Mucosa of rectum (tissue), 2 donors: ENCODE data around the gene PSMF1.

ENCODE experiments used
- H3K27ac ChIP-seq, 2 donors: one replicate each; pipeline ENCODE4 v1.7.0; 2013; ENCODE audit warnings: inconsistent platforms in 2 of 2, low read depth in 2 of 2, low read length in 2 of 2
- H3K27me3 ChIP-seq, 2 donors: one replicate each; pipeline ENCODE4 v1.7.0; 2013; ENCODE audit warnings: low read length in 2 of 2; ENCODE audit not compliant: control insufficient read depth in 2 of 2, insufficient read depth in 2 of 2
- H3K36me3 ChIP-seq, 2 donors: one replicate each; pipeline ENCODE4 v1.7.0; 2013; ENCODE audit warnings: low read length in 2 of 2; ENCODE audit not compliant: control insufficient read depth in 2 of 2, insufficient read depth in 2 of 2
- H3K4me1 ChIP-seq, 2 donors: one replicate each; pipeline ENCODE4 v1.7.0; 2013; ENCODE audit warnings: low read length in 2 of 2, mild to moderate bottlenecking in 1 of 2; ENCODE audit not compliant: control insufficient read depth in 2 of 2, insufficient read depth in 2 of 2
- H3K4me3 ChIP-seq, 2 donors: one replicate each; pipeline ENCODE4 v1.7.0; 2013; ENCODE audit warnings: low read length in 2 of 2
- H3K9ac ChIP-seq, 2 donors: one replicate each; pipeline ENCODE4 v1.7.0; 2013; ENCODE audit warnings: low read length in 2 of 2, low read depth in 1 of 2, mild to moderate bottlenecking in 1 of 2
- H3K9me3 ChIP-seq, 2 donors: one replicate each; pipeline ENCODE4 v1.7.0; 2013; ENCODE audit warnings: low read length in 2 of 2; ENCODE audit not compliant: control insufficient read depth in 2 of 2
- donor health status: healthy.
- donor health status: Normal muscosa, but diverticular disease.

PSMF1 gene

GRCh38 chr20:1118336-1119127 lies at the start of gene PSMF1:
Gene PSMF1, plus strand, starts transcription at chr20:1118602. Its CDS starts 172 bp downstream, at chr20:1118774.
- H3K36me3 ChIP-seq = peaks cover 0 to 6% of the 10 kb centered on the region in 2 donors
- no peaks in the 10 kb centered on the region for H3K9me3 ChIP-seq
- H3K9ac ChIP-seq = peak within 1 kb of the TSS; percentile 94 to 98
- H3K4me1 ChIP-seq = peaks cover 19 to 39% of the 10 kb centered on the region in 2 donors
- peak within 1 kb of the TSS; percentile 84 to 87 for H3K27ac ChIP-seq
- H3K4me3 ChIP-seq = peak within 1 kb of the TSS; percentile 98
- H3K27me3 ChIP-seq = no peaks in the 10 kb centered on the region

- Histone ChIP-seq H3K36me3 (no peaks in the 10 kb centered on the region), H3K27me3 (no peaks in the 10 kb centered on the region), H3K9me3 (no peaks in the 10 kb centered on the region), H3K27ac (no peak overlapping the region), H3K4me3 (no peak overlapping the region), H3K9ac (no peak overlapping the region), H3K4me1 (no peaks in the 10 kb centered on the region)
These were observed 46.1 kb upstream of the PSMF1 start for GRCh38 chr20:1072258-1072657.

GRCh38 chr20:1075616-1076015 lies 42.8 kb upstream of the PSMF1 start:
- no peak overlapping the region for H3K4me3 ChIP-seq
- no peaks in the 10 kb centered on the region for H3K36me3 ChIP-seq
- no peak overlapping the region for H3K9ac ChIP-seq
- H3K9me3 ChIP-seq = no peaks in the 10 kb centered on the region
- H3K27ac ChIP-seq = no peak overlapping the region
- H3K27me3 ChIP-seq = no peaks in the 10 kb centered on the region
- no peaks in the 10 kb centered on the region for H3K4me1 ChIP-seq

GRCh38 chr20:1081891-1082290 lies 36.5 kb upstream of the PSMF1 start:
- no peaks in the 10 kb centered on the region for H3K9me3 ChIP-seq
- H3K4me1 ChIP-seq = no peaks in the 10 kb centered on the region
- H3K4me3 ChIP-seq = no peak overlapping the region
- H3K27me3 ChIP-seq = no peaks in the 10 kb centered on the region
- H3K27ac ChIP-seq = no peak overlapping the region
- H3K9ac ChIP-seq = no peak overlapping the region
- no peaks in the 10 kb centered on the region for H3K36me3 ChIP-seq

GRCh38 chr20:1083431-1084080 lies 34.8 kb upstream of the PSMF1 start:
- Histone ChIP-seq H3K36me3 (no peaks in the 10 kb centered on the region), H3K27me3 (no peaks in the 10 kb centered on the region), H3K4me1 (no peaks in the 10 kb centered on the region), H3K4me3 (no peak overlapping the region), H3K27ac (no peak overlapping the region), H3K9ac (no peak overlapping the region), H3K9me3 (no peaks in the 10 kb centered on the region)

- H3K9ac ChIP-seq = no peak overlapping the region
- H3K4me1 ChIP-seq = no peaks in the 10 kb centered on the region
- H3K4me3 ChIP-seq = no peak overlapping the region
- H3K27me3 ChIP-seq = no peaks in the 10 kb centered on the region
- H3K36me3 ChIP-seq = no peaks in the 10 kb centered on the region
- H3K27ac ChIP-seq = no peak overlapping the region
- H3K9me3 ChIP-seq = no peaks in the 10 kb centered on the region
These were observed 32.7 kb upstream of the PSMF1 start for GRCh38 chr20:1085492-1086276.

GRCh38 chr20:1086277-1087213 lies 31.9 kb upstream of the PSMF1 start:
- H3K36me3 ChIP-seq = no peaks in the 10 kb centered on the region
- no peaks in the 10 kb centered on the region for H3K27me3 ChIP-seq
- H3K4me3 ChIP-seq = no peak overlapping the region
- no peak overlapping the region for H3K9ac ChIP-seq
- H3K4me1 ChIP-seq = no peaks in the 10 kb centered on the region
- no peaks in the 10 kb centered on the region for H3K9me3 ChIP-seq
- no peak overlapping the region for H3K27ac ChIP-seq

- Histone ChIP-seq H3K4me1 (no peaks in the 10 kb centered on the region), H3K9ac (no peak overlapping the region), H3K9me3 (no peaks in the 10 kb centered on the region), H3K27ac (no peak overlapping the region), H3K27me3 (no peaks in the 10 kb centered on the region), H3K4me3 (no peak overlapping the region), H3K36me3 (no peaks in the 10 kb centered on the region)
These were observed 31.0 kb upstream of the PSMF1 start for GRCh38 chr20:1087311-1087905.

- Histone ChIP-seq H3K36me3 (no peaks in the 10 kb centered on the region), H3K9me3 (no peaks in the 10 kb centered on the region), H3K27me3 (no peaks in the 10 kb centered on the region), H3K4me1 (no peaks in the 10 kb centered on the region), H3K4me3 (no peak overlapping the region), H3K27ac (no peak overlapping the region), H3K9ac (no peak overlapping the region)
These were observed 23.7 kb upstream of the PSMF1 start for GRCh38 chr20:1094751-1095150.
